GM19395 (cell line): ENCODE measurements around the gene SYT1.
A peak's percentile ranks its signal among the peaks of the same experiment; 100 is the strongest.
"Not testable (repeated sequence)": the region's sequence is repeated elsewhere in the genome, so short reads cannot be mapped to it uniquely, and the experiment has no call there.

Source experiments
- ATAC-seq: cut with Tn5 transposase; IDR thresholded peaks from one replicate; pipeline ENCODE4 v1.9.1; 2021; ENCODE audit warnings: mild to moderate bottlenecking, moderate library complexity; ENCODE audit not compliant: unreplicated experiment

SYT1 gene

GRCh38 chr12:79200176-79200575, 335.6 kb downstream of the SYT1 start:
- ATAC-seq = no peak

- ATAC-seq = no peak
Observed at GRCh38 chr12:79203058-79203647, 338.6 kb downstream of the SYT1 start.

GRCh38 chr12:79206871-79207270, 342.3 kb downstream of the SYT1 start:
- ATAC-seq = no peak

GRCh38 chr12:79210403-79210802, 345.8 kb downstream of the SYT1 start:
- ATAC-seq = not testable (repeated sequence)

- no peak for ATAC-seq
Observed at GRCh38 chr12:79217306-79217705, 352.7 kb downstream of the SYT1 start.

- no peak for ATAC-seq
Observed at GRCh38 chr12:79223210-79223609, 358.6 kb downstream of the SYT1 start.

- ATAC-seq = no peak
Observed at GRCh38 chr12:79223761-79224160, 359.2 kb downstream of the SYT1 start.

GRCh38 chr12:79227091-79227490, 362.5 kb downstream of the SYT1 start:
- no peak for ATAC-seq

- no peak for ATAC-seq
Observed at GRCh38 chr12:79227646-79228045, 363.1 kb downstream of the SYT1 start.

- ATAC-seq = peak; percentile 81
Observed at GRCh38 chr12:79233341-79233781, 368.8 kb downstream of the SYT1 start.

- ATAC-seq = no peak
Observed at GRCh38 chr12:79236920-79237319, 372.3 kb downstream of the SYT1 start.

- no peak for ATAC-seq
Observed at GRCh38 chr12:79238246-79238645, 373.7 kb downstream of the SYT1 start.

- no peak for ATAC-seq
Observed at GRCh38 chr12:79247494-79247893, 382.9 kb downstream of the SYT1 start.

GRCh38 chr12:79250186-79250585, 385.6 kb downstream of the SYT1 start:
- no peak for ATAC-seq

GRCh38 chr12:79250960-79251755, 386.6 kb downstream of the SYT1 start:
- ATAC-seq = no peak

- no peak for ATAC-seq
Observed at GRCh38 chr12:79252358-79253075, 387.9 kb downstream of the SYT1 start.

GRCh38 chr12:79255288-79255687, 390.7 kb downstream of the SYT1 start:
- ATAC-seq = no peak

GRCh38 chr12:79260923-79261322, 396.3 kb downstream of the SYT1 start:
- no peak for ATAC-seq

- no peak for ATAC-seq
Observed at GRCh38 chr12:79262938-79263337, 398.4 kb downstream of the SYT1 start.

- no peak for ATAC-seq
Observed at GRCh38 chr12:79266343-79267144, 402.0 kb downstream of the SYT1 start.

GRCh38 chr12:79267580-79267979, 403.0 kb downstream of the SYT1 start:
- no peak for ATAC-seq
